ENCODE measurements around the gene ZFX. TPM values are rescaled to one million over a fixed set of nuclear protein-coding genes. Genes with fewer than 3 reads are reported as not detected.
"Not testable (repeated sequence)": the region's sequence is repeated elsewhere in the genome, so short reads cannot be mapped to it uniquely, and the experiment has no call there.

ZFX gene
- total RNA-seq, 1 donor from 2014 or later: 28.4 TPM

GRCh38 chrX:24153178-24153795 is 3.8 kb downstream of the ZFX start:
- ATAC-seq: no peak

GRCh38 chrX:24153796-24154189 is 4.3 kb downstream of the ZFX start:
- ATAC-seq: no peak

GRCh38 chrX:24154490-24155034 is 5.0 kb downstream of the ZFX start:
- no peak for ATAC-seq

- not testable (repeated sequence) for ATAC-seq
Measured at GRCh38 chrX:24155747-24156146, 6.2 kb downstream of the ZFX start.

- ATAC-seq: no peak
Measured at GRCh38 chrX:24156177-24156576, 6.6 kb downstream of the ZFX start.

GRCh38 chrX:24158881-24159280 is 9.4 kb downstream of the ZFX start:
- no peak for ATAC-seq

- no peak for ATAC-seq
Measured at GRCh38 chrX:24166078-24166477, 16.5 kb downstream of the ZFX start.

- no peak for ATAC-seq
Measured at GRCh38 chrX:24167719-24168472, 18.4 kb downstream of the ZFX start.

- no peak for ATAC-seq
Measured at GRCh38 chrX:24168807-24169206, 19.3 kb downstream of the ZFX start.

GRCh38 chrX:24169211-24169610 is 19.7 kb downstream of the ZFX start:
- ATAC-seq: no peak

- no peak for ATAC-seq
Measured at GRCh38 chrX:24173115-24173847, 23.8 kb downstream of the ZFX start.

- no peak for ATAC-seq
Measured at GRCh38 chrX:24175276-24175675, 25.7 kb downstream of the ZFX start.

GRCh38 chrX:24178441-24178840 is 28.9 kb downstream of the ZFX start:
- ATAC-seq: no peak

- ATAC-seq: peak; percentile 54
Measured at GRCh38 chrX:24184018-24184417, 34.5 kb downstream of the ZFX start.

- no peak for ATAC-seq
Measured at GRCh38 chrX:24186483-24186882, 37.0 kb downstream of the ZFX start.

- ATAC-seq: no peak
Measured at GRCh38 chrX:24186986-24187385, 37.5 kb downstream of the ZFX start.

- no peak for ATAC-seq
Measured at GRCh38 chrX:24189490-24189889, 40.0 kb downstream of the ZFX start.

- no peak for ATAC-seq
Measured at GRCh38 chrX:24190500-24191156, 41.1 kb downstream of the ZFX start.

GRCh38 chrX:24196509-24196908 is 47.0 kb downstream of the ZFX start:
- ATAC-seq: no peak

- ATAC-seq: no peak
Measured at GRCh38 chrX:24198101-24198500, 48.6 kb downstream of the ZFX start.

- ATAC-seq: no peak
Measured at GRCh38 chrX:24200133-24200532, 50.6 kb downstream of the ZFX start.

- no peak for ATAC-seq
Measured at GRCh38 chrX:24201216-24201615, 51.7 kb downstream of the ZFX start.

- ATAC-seq: no peak
Measured at GRCh38 chrX:24202465-24203031, 53.0 kb downstream of the ZFX start.
